Caco-2 (cell line): ENCODE results near the gene RPL31. TPM values are rescaled to one million over a fixed set of nuclear protein-coding genes. Genes with fewer than 3 reads are reported as not detected.

ENCODE experiments used
- BruUV-seq: library from RNA; stranded (reverse); fragments of 400-500 nt; replicated peaks from 2 replicates; lab custom pipeline; 2021; lab: Mats Ljungman, UMichigan
- CTCF ChIA-PET: fragments of 300-600 bp; sonication (Branson Sonifier 250); formaldehyde crosslinking; loops from one replicate; lab custom pipeline; 2022; ENCODE audit warnings: antibody characterized with exemption; lab: Charles Lee
- POLR2A ChIA-PET: fragments of 300-600 bp; sonication (Branson Sonifier 250); formaldehyde crosslinking; loops from one replicate; lab custom pipeline; 2022; ENCODE audit warnings: antibody characterized with exemption; lab: Charles Lee
- DNase-seq, 2 experiments: peaks; one replicate each; pipeline versions ENCODE4 v3.0.0 to v3.0.0-alpha.2; 2020 to 2022
- H3K27me3 ChIP-seq: replicated peaks from 2 replicates; pipeline ENCODE4 v1.6.0; 2011; ENCODE audit warnings: low read length; ENCODE audit not compliant: control insufficient read depth, insufficient read depth
- H3K36me3 ChIP-seq: 2 replicates; pipeline ENCODE4 v1.5.1; 2011; ENCODE audit warnings: low read length; ENCODE audit not compliant: control insufficient read depth, insufficient read depth
- H3K4me1 ChIP-seq: fragments of 250-450 bp; sonication (Bioruptor Pico); 2 replicates; pipeline ENCODE4 v1.5.1; 2020; ENCODE audit warnings: mild to moderate bottlenecking
- H3K4me3 ChIP-seq: 2 replicates; pipeline ENCODE4 v1.5.1; 2011; ENCODE audit warnings: low read depth, mild to moderate bottlenecking, control low read depth, low read length
- H3K9me3 ChIP-seq: fragments of 250-450 bp; sonication (Bioruptor Pico); 2 replicates; pipeline ENCODE4 v1.5.1; 2020; ENCODE audit warnings: mild to moderate bottlenecking, moderate library complexity
- H3K27ac Mint-ChIP-seq: one replicate; pipeline ENCODE4 v1.8.0; 2022; ENCODE audit warnings: mixed read lengths; ENCODE audit not compliant: unreplicated experiment
- H3K27me3 Mint-ChIP-seq: one replicate; pipeline ENCODE4 v1.8.0; 2022; ENCODE audit warnings: mixed read lengths; ENCODE audit not compliant: insufficient read depth, unreplicated experiment
- H3K36me3 Mint-ChIP-seq: one replicate; pipeline ENCODE4 v1.8.0; 2022; ENCODE audit warnings: mild to moderate bottlenecking, mixed read lengths; ENCODE audit not compliant: insufficient read depth, unreplicated experiment
- H3K4me1 Mint-ChIP-seq: one replicate; pipeline ENCODE4 v1.8.0; 2022; ENCODE audit warnings: low read depth, mixed read lengths; ENCODE audit not compliant: unreplicated experiment
- H3K4me3 Mint-ChIP-seq: one replicate; pipeline ENCODE4 v1.8.0; 2022; ENCODE audit warnings: mild to moderate bottlenecking, moderate library complexity, mixed read lengths; ENCODE audit not compliant: unreplicated experiment
- H3K9me3 Mint-ChIP-seq: one replicate; pipeline ENCODE4 v1.8.0; 2022; ENCODE audit warnings: mixed read lengths; ENCODE audit not compliant: unreplicated experiment
- CTCF ChIP-seq, 2 experiments: fragments of 200-600 bp in 1 of 2; IDR thresholded peaks; 1 replicate in 1 of 2; 2 replicates in 1 of 2; pipeline versions ENCODE4 v1.5.1 to v1.8.0; 2011 to 2022; ENCODE audit warnings: antibody characterized with exemption in 1 of 2, control low read depth in 1 of 2, inconsistent platforms in 1 of 2, low read depth in 1 of 2, low read length in 1 of 2, mild to moderate bottlenecking in 1 of 2, moderate library complexity in 1 of 2; ENCODE audit not compliant: insufficient read depth in 1 of 2, severe bottlenecking in 1 of 2, unreplicated experiment in 1 of 2
- intact Hi-C: fragments of 100-400 bp; cut with micrococcal nuclease; formaldehyde crosslinking; loops from one replicate; pipeline ENCODE4 v1.10.0; 2022; ENCODE audit not compliant: unreplicated experiment
- total RNA-seq: library from RNA; stranded (reverse); gene quantifications from 2 replicates; pipeline ENCODE4 v1.2.3, GENCODE V29; 2022

RPL31 gene
- total RNA-seq, 1 experiment from 2014 or later, result 2,026 TPM

- Mint-ChIP-seq H3K4me3 (no peak overlapping the region), H3K27ac (no peak overlapping the region)
Observed at GRCh38 chr2:100984892-100985307, 17.2 kb upstream of the RPL31 start.

GRCh38 chr2:100986157-100986556, 15.9 kb upstream of the RPL31 start:
- ChIA-PET CTCF (interaction anchor here (0.6 kb wide), 2 partner anchors 376 to 1843 kb away, joined by 3 read pairs; no protein-coding TSS in a partner anchor), POLR2A (no interaction called here)
- Histone ChIP-seq H3K27me3 (no peaks in the 10 kb centered on the region), H3K4me3 (no peak overlapping the region), H3K9me3 (no peaks in the 10 kb centered on the region), H3K36me3 (no peaks in the 10 kb centered on the region), H3K4me1 (peaks cover 8% of the 10 kb centered on the region)
- Mint-ChIP-seq H3K27me3 (no peaks in the 10 kb centered on the region), H3K36me3 (no peaks in the 10 kb centered on the region), H3K9me3 (no peaks in the 10 kb centered on the region), H3K4me1 (peaks cover 3% of the 10 kb centered on the region), H3K27ac (no peak overlapping the region), H3K4me3 (no peak overlapping the region)
- intact Hi-C loops, result loop anchor here (5.0 kb wide), 1 partner anchor 269 kb away; no protein-coding TSS in a partner anchor
- BruUV-seq, result no TSS peak
- no peak for TF ChIP-seq CTCF (IDR thresholded peaks at IDR 0.05; ENCODE audit: insufficient read depth in 1 of 2, low read depth in 1 of 2, low read length in 1 of 2, severe bottlenecking in 1 of 2, unreplicated experiment in 1 of 2)
- no peak for DNase-seq

More at GRCh38 chr2:100984892-100985307, 17.2 kb upstream of the RPL31 start:
- H3K36me3 Mint-ChIP-seq, result no peaks in the 10 kb centered on the region
- intact Hi-C loops, result loop anchor here (1.0 to 5.0 kb wide), 7 partner anchors 101 to 390 kb away; no protein-coding TSS in a partner anchor
- ChIA-PET POLR2A (no interaction called here), CTCF (interaction anchor here (0.5 to 1.2 kb wide), 4 partner anchors 24 to 390 kb away, joined by 3 to 4 read pairs (median 3); no protein-coding TSS in a partner anchor)
- BruUV-seq, result no TSS peak
- Histone ChIP-seq H3K36me3 (no peaks in the 10 kb centered on the region), H3K9me3 (no peaks in the 10 kb centered on the region), H3K4me3 (no peak overlapping the region), H3K27me3 (no peaks in the 10 kb centered on the region), H3K4me1 (peaks cover 16% of the 10 kb centered on the region)
- TF ChIP-seq CTCF (IDR thresholded peaks at IDR 0.05; ENCODE audit: insufficient read depth in 1 of 2, low read depth in 1 of 2, low read length in 1 of 2, severe bottlenecking in 1 of 2, unreplicated experiment in 1 of 2), result peak; percentile 95 to 96
- H3K9me3 Mint-ChIP-seq, result no peaks in the 10 kb centered on the region
- DNase-seq, result peak; percentile 80 to 82
- H3K4me1 Mint-ChIP-seq, result peaks cover 8% of the 10 kb centered on the region
- H3K27me3 Mint-ChIP-seq, result no peaks in the 10 kb centered on the region

- Mint-ChIP-seq H3K4me1 (no peaks in the 10 kb centered on the region), H3K27me3 (no peaks in the 10 kb centered on the region), H3K9me3 (no peaks in the 10 kb centered on the region), H3K27ac (no peak overlapping the region), H3K4me3 (no peak overlapping the region), H3K36me3 (no peaks in the 10 kb centered on the region)
- peaks cover 5% of the 10 kb centered on the region; the same call in 1 of the 2 replicates for H3K4me1 ChIP-seq
- no peaks in the 10 kb centered on the region for H3K36me3 ChIP-seq
- DNase-seq, result no peak
- no peaks in the 10 kb centered on the region for H3K27me3 ChIP-seq
- POLR2A ChIA-PET, result no interaction called here
- no TSS peak for BruUV-seq
- H3K9me3 ChIP-seq, result no peaks in the 10 kb centered on the region
- CTCF ChIA-PET, result no interaction called here
- TF ChIP-seq CTCF (IDR thresholded peaks at IDR 0.05; ENCODE audit: insufficient read depth in 1 of 2, low read depth in 1 of 2, low read length in 1 of 2, severe bottlenecking in 1 of 2, unreplicated experiment in 1 of 2), result no peak
- intact Hi-C loops, result loop anchor here (5.0 kb wide), 1 partner anchor 270 kb away; no protein-coding TSS in a partner anchor
- no peak overlapping the region for H3K4me3 ChIP-seq
Observed at GRCh38 chr2:100987536-100987935, 14.6 kb upstream of the RPL31 start.
